GM23248 (cell line): ENCODE measurements around the gene KDM8.

ENCODE experiments used
- EZH2 ChIP-seq: fragments of 200-600 bp; sonication (generic); IDR thresholded peaks from 2 replicates; pipeline ENCODE4 v1.6.1; 2018; ENCODE audit warnings: antibody characterized with exemption, mild to moderate bottlenecking; ENCODE audit not compliant: insufficient read depth, poor library complexity, severe bottlenecking
- EZH2phosphoT487 ChIP-seq: fragments of 200-600 bp; sonication (generic); IDR thresholded peaks from 2 replicates; pipeline ENCODE4 v1.6.1; 2018; ENCODE audit warnings: antibody characterized with exemption, moderate library complexity, mild to moderate bottlenecking, low read depth; ENCODE audit not compliant: insufficient read depth

DNA sequence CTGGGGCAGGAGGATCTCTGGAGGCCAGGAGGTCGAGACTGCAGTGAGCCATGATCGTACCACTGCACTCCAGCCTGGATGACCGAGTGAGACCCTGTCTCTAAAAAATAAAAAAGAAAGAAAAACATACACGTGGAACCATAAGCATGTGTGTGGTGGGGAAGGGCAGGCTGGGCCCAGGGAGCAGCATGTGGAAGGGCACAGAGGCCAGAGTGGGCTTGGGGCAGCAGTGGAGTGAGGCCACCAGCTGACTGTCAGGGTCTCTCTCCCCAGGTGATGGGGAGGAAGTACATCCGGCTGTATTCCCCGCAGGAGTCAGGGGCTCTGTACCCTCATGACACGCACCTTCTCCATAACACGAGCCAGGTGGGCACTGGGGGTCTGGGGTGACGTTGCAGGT is 16.8 kb downstream of the KDM8 start:
- TF ChIP-seq EZH2phosphoT487 (no peak), EZH2 (no peak)
